GM12891 (cell line): Measurements from ENCODE around the gene HDAC2.

Source experiments
- PAX5 ChIP-seq: IDR thresholded peaks from 2 replicates; pipeline ENCODE4 v1.6.1; 2011; ENCODE audit warnings: low read length, moderate library complexity, mild to moderate bottlenecking; ENCODE audit not compliant: insufficient read depth, severe bottlenecking
- POLR2A ChIP-seq: IDR thresholded peaks from 2 replicates; pipeline ENCODE4 v1.6.1; 2011; ENCODE audit warnings: low read depth, low read length, control low read depth
- POLR2AphosphoS5 ChIP-seq: IDR thresholded peaks from 2 replicates; pipeline ENCODE4 v1.6.1; 2011; ENCODE audit warnings: low read depth, low read length, control low read depth
- POU2F2 ChIP-seq: IDR thresholded peaks from 2 replicates; pipeline ENCODE4 v1.6.1; 2011; ENCODE audit warnings: low read depth, mild to moderate bottlenecking, control low read depth, low read length, moderate library complexity
- SPI1 ChIP-seq: IDR thresholded peaks from 2 replicates; pipeline ENCODE4 v1.6.1; 2011; ENCODE audit warnings: low read depth, low read length, control low read depth
- TAF1 ChIP-seq: IDR thresholded peaks from 2 replicates; pipeline ENCODE4 v1.6.1; 2011; ENCODE audit warnings: low read depth, low read length, control low read depth

DNA sequence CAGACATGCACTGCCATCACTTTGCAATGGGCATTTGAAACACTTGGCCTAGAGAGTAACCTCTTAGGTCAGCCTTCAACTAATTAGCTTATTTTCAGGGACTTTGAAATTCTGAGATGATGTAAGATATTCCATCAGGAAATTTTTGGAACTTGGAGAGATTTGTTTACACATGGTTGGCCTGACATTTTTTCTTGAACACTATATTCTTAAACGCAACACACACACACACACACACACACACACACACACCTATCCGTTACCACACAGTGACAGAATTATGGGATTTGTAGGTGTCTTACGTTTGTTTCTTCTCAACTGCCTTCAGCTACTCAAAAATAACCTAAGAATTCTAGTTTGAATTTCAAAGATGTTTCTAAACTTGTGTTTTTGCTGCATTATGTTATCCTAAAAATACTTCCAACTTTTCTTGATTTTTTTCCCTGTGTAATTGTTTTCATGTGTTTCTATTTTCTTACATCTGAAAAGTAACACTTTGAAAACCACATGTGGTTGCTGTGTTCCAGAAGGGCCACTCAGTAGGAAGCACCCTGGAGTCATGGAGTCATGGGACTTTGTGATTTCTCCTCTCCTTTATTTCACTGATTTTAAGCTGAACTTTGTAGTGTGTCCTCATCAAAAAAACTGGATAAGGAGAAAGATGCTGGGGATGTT, 81.9 kb downstream of the HDAC2 start:
- TF ChIP-seq POLR2AphosphoS5: no peak
- TF ChIP-seq PAX5: no peak
- no peak for TF ChIP-seq POLR2A
- no peak for TF ChIP-seq SPI1
- no peak for TF ChIP-seq TAF1
- no peak for TF ChIP-seq POU2F2
